Ramos (cell line): Measurements from ENCODE around the gene PLCL2.

Experiments used
- in situ Hi-C: fragments of 300-500 bp; cut with MboI; formaldehyde crosslinking; loops from one replicate; pipeline ENCODE4 v1.14.3; 2022; ENCODE audit warnings: low sequenced_read_pairs; ENCODE audit not compliant: unreplicated experiment

Gene PLCL2

DNA sequence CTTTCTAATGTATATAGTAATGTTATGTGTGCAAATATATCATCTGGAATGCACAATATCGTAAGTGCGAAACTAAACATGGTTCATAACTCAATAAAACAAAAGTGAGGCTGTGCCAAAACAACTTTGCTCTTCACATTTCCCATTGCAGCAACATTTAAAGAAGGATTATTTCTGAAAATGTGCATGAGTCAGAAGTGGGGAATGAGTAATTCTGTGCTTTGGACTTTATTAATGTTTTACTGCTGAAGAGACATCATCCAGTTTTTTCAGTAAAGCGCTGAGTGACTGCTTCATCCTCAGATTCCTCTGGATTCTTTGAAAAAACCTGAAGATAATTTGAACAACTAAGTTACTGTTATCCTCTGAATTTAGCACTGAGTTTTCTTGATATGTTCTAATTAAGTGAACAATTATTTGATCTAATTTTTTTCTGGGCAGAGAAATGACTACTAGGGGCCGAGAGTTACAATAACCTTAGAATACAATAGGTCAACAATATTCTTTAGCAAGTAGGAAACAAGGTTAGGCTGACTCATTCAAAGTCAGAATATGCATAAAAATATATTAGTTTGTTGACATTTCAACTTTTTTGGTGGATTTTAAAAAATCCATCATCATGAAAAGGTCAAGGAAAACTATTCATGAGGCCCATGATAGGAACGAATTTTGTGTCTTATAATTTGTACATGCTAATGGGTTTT is 20.0 kb upstream of the PLCL2 start:
- in situ Hi-C loops: no loop called here

DNA sequence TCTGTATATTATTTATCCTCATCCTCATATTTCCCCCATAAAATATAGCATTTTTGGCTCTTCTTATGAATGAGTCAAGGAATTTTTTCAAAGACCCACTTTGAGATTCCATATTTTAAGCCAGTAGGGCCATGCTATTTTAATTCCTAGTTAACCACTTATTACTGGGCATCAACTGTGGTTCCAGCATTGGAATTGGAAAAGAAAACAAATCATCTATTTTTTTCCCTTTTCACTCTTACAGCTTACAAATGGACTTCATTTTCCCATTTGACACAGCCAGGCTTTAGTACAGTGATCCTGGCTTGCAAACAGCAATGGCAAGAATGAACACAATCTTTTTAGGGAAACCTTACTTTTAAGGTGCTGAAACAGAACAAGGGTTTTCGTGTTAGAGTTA is 19.4 kb upstream of the PLCL2 start:
- in situ Hi-C loops: no loop called here

DNA sequence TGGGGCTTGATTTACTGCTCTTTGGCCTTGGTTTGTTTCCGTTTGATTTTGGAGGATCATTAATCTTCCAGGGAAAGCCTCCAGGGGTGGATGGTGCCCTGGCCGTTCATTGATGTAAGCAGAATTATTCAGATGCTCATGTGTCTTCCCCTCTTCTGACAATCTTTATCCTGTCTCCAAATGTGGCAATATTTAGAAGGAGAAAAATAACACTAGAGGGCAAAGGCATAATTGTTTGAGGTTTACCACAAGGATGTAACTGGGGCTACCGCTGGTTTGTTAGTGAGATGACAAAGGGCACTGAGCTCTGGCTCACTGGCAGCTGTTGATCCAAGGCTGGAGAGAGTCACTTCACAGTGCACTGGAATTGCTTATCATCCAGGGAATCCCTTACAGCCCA is 18.2 kb upstream of the PLCL2 start:
- in situ Hi-C loops: no loop called here

GRCh38 chr3:16868513-16868912 is 16.2 kb upstream of the PLCL2 start:
- in situ Hi-C loops: no loop called here

GRCh38 chr3:16869261-16870005 is 15.3 kb upstream of the PLCL2 start:
- in situ Hi-C loops: no loop called here

DNA sequence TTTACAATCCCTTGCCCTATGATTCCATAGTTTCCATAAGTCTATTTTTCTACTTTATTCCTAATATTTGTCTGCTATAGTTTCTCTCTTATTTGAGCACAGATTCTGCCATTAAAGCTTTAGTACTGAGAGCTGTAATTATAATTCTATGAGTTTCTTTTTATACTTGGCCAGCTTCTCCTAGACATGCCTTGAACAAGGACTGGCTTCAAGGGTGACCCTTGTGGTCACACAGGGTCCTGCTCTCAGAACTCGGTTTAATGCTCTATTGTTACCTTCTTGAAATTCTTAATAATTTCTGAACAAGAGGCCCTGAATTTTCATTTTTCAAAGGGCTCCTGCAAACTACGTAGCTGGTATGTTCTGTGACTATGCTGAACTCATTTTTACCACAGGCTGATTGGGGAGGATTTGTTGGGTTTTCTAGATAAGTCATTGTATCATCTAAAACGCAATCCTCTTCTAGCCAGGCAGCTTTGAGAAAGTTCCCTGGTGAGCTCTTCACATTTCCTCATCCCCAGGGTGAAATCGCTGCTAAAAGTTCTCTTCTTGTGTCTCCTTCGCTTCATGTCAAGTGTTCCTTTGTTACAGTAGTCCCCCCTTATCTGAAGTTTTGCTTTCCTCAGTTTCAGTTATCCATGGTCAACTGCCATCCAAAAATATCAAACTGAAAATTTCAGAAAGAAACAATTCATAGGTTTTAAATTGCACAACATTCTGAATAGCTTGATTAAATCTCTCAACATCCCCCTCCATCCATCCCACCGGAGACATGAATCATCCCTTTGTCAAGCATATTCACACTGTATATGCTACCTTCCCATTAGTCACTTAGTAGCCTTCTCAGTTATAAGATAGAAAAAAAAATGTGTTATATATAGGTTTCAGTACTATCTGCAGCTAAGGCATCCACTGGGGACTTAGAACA is 12.6 kb upstream of the PLCL2 start:
- in situ Hi-C loops: no loop called here

DNA sequence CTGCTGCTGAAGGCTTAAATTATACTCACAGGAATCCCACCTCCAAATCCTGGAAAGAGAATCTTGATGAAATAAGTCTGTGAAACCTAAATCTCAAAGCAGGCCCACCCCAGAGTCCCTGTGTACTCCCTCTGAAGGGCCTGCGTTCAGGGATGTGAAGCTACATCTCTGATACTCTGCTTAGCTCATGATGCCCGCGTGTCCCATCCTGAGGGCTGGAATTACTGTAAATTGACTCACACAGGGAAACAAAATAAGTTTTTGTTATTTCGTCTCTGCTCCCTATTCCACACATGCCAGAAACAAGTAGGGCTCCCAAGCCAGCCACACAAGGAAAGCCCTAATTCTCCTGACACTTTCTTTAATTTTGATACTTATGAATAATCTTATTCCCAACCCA is 10.9 kb upstream of the PLCL2 start:
- in situ Hi-C loops: no loop called here

GRCh38 chr3:16875876-16876550 is 8.7 kb upstream of the PLCL2 start:
- in situ Hi-C loops: no loop called here

GRCh38 chr3:16877505-16877904 is 7.2 kb upstream of the PLCL2 start:
- in situ Hi-C loops: no loop called here

DNA sequence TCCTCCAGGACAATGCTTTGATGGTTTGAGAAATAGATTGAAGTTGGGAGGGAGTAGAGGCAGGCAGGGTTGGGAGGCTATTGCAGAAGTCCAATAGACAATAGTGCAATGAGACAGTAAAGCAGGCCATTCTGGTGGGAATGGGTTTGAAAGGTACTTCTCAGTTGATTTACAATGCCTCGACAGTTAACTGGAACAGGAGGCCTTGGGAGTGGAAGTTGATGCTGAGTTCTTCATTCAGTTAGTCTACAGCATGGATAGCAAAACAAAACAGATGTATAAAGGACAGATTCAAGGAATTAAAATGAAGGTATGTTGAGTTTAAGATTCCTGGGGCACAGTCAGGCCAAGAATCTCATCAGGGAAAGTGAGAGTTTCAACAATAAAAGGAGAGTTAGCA is 6.8 kb upstream of the PLCL2 start:
- in situ Hi-C loops: no loop called here

GRCh38 chr3:16881896-16882630 is 2.7 kb upstream of the PLCL2 start:
- in situ Hi-C loops: no loop called here

GRCh38 chr3:16883057-16883722 is 1.6 kb upstream of the PLCL2 start:
- in situ Hi-C loops: no loop called here

GRCh38 chr3:16883723-16884083 is 1.1 kb upstream of the PLCL2 start:
- in situ Hi-C loops: no loop called here

DNA sequence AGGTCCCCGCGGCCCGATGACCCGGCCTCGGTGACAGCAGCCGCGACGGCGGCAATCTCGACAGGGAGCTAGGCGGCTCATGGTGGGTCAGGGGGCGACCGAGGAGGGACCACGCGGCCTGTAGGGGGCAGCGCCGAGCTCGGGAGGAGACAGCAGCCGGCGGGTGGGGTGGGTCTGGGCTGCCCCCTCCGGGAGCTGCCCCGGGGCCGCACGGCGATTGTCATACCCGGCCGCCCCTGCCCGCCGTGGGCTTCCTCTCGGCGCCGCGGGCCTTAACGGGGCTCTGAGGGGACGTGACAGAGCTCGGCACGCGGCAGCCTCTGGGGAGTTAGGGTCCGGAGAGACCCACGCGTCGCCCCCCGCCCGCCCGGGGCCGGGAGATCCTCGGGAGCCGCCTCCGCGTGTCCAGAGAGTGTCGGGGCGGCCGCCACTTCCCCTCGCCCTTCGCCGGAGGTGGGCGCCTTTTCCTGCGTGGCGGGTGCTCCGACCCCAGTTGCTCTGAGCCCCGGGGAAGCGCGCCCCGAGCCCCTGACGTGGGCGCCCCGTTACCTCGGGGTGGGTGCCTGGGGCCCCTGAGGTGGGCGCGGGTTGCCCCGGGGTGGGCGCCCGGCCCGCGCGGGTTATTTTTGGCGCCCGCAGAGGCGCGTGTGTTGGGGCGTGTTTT is 539 bp upstream of the PLCL2 start:
- in situ Hi-C loops: no loop called here

DNA sequence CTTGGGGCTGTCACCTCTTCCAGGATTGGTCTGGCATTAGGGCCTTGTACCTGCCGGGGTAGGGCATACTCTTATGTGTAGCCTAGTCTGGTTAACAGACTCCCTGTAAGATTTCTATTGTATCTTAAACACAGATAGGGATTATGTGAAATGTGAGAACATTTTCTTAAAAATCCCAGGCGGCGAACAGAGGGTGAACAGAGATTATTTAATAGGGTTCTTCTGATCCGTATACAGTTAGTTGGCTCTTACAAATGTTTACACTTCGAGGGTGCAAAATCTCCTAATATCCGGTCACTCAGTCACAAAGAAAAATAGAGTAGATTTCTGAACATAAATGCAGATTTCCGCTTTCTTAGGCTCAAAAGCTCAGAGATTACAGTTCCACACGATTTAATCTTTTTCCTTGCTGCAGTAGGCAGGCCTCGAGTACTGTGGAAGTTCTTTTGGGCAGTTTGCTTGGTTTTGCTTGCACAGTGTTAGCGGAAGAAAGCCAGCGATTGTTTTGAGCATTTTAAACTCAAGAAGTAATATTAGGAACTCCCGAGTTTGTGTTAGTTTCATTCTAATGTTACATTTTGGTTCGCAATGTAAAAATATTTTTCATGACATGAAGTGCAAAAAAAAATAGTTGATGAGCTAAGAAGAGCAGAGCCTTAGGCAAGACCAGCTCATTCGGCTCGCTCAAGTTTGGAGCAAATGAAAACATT is 993 bp downstream of the PLCL2 start:
- in situ Hi-C loops: no loop called here

- in situ Hi-C loops: no loop called here
These were observed 1.5 kb downstream of the PLCL2 start for GRCh38 chr3:16886303-16886683.

- in situ Hi-C loops: no loop called here
These were observed 2.4 kb downstream of the PLCL2 start for GRCh38 chr3:16887130-16887529.

GRCh38 chr3:16888356-16888755 is 3.6 kb downstream of the PLCL2 start:
- in situ Hi-C loops: no loop called here
